Peyer's patch (tissue), 4 donors: Measurements from ENCODE around the gene HOMER3.

Experiments
- POLR2A ChIP-seq, 2 donors: fragments of 450-650 bp; IDR thresholded peaks; one replicate each; pipeline ENCODE4 v1.5.1; 2017; ENCODE audit warnings: antibody characterized with exemption in 2 of 2, mild to moderate bottlenecking in 2 of 2, moderate library complexity in 2 of 2
- TF ChIP-seq, protein P1 (sequence below), 6 experiments: fragments of 450-650 bp in 4 of 6; fragments of 200-600 bp in 2 of 6; sonication (generic) in 1 of 6; IDR thresholded peaks; one replicate each; pipeline ENCODE4 v1.5.1; 2017 to 2019; ENCODE audit warnings: antibody characterized with exemption in 6 of 6, mild to moderate bottlenecking in 3 of 6, moderate library complexity in 1 of 6

DNA sequence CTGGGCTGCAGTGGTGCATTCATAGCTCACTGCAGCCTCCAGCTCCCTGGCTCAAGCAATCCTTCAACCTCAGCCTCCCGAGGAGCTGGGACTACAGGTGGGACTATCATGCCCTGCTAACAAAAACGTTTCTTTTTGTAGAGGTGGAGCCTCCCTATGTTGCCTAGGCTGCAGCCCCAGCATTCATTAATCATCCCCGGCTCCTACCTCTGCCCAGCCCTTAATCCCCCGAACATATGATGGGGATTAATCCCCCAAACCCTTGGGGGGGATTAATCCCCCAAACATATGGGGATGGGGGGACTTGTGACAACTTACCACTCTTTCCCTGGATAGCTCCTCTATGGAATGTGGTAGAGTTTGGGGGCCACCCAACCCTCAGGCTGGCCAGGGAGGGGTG, 46.4 kb upstream of the HOMER3 start:
- TF ChIP-seq, protein P1, sequence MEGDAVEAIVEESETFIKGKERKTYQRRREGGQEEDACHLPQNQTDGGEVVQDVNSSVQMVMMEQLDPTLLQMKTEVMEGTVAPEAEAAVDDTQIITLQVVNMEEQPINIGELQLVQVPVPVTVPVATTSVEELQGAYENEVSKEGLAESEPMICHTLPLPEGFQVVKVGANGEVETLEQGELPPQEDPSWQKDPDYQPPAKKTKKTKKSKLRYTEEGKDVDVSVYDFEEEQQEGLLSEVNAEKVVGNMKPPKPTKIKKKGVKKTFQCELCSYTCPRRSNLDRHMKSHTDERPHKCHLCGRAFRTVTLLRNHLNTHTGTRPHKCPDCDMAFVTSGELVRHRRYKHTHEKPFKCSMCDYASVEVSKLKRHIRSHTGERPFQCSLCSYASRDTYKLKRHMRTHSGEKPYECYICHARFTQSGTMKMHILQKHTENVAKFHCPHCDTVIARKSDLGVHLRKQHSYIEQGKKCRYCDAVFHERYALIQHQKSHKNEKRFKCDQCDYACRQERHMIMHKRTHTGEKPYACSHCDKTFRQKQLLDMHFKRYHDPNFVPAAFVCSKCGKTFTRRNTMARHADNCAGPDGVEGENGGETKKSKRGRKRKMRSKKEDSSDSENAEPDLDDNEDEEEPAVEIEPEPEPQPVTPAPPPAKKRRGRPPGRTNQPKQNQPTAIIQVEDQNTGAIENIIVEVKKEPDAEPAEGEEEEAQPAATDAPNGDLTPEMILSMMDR (IDR thresholded peaks at IDR 0.05), result no peak
- TF ChIP-seq POLR2A (IDR thresholded peaks at IDR 0.05), result no peak
